ENCODE results near the gene OR52D1. TPM values are rescaled to one million over a fixed set of nuclear protein-coding genes. Genes with fewer than 3 reads are reported as not detected.

The OR52D1 gene
- total RNA-seq, 1 experiment from 2014 or later, result not detected

DNA sequence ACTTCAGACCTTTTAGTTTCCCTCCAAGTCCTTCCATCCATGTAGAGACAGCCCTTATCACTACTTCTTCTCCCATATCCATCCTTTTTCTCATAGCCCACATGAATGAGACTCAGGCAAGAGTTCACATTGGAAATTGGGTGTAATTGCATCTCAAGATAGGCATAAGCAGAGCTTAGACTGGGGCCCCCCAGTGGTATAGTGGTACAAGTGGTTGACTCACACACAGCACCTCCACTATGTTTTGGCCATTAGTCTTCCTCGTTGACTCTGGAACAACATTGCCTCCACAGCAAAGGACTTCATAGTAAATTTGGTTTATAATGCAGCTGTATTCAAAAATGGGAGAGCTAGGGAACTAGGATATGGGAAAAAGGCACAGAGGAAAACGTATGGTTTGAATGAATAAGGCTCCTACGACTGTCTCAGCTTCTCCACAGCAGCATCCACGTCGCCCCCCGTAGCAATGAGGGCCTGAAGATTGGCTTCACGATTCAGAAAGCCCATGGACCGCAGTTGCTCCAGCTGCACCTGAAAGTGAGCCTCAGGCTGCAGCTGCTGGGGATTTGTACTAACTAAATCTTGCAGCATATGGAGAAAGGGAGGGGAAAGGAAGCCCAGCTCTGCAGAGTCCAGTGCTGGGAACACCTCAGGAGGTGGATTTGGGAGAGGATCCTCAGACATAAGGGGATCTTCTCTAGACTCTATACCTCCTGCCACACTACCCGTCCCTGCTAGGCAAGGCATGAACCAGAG, 18.9 kb downstream of the OR52D1 start:
- Histone ChIP-seq H3K9ac (ENCODE audit: low read length) (no peak overlapping the region), H3K4me2 (ENCODE audit: low read length) (no peak overlapping the region), H4K20me1 (ENCODE audit: insufficient read depth) (peaks cover 15% of the 10 kb centered on the region; the same call in 1 of the 2 replicates), H3K4me3 (replicated peaks in 1 of 2; ENCODE audit: low read depth in 1 of 2, low read length in 2 of 2) (no peak overlapping the region), H3K27ac (ENCODE audit: low read depth, low read length) (no peak overlapping the region), H2AFZ (ENCODE audit: low read depth, low read length, poor library complexity, severe bottlenecking) (no peak overlapping the region), H3K79me2 (ENCODE audit: insufficient read depth, low read length) (peaks cover 31% of the 10 kb centered on the region), H3K9me2 (ENCODE audit: insufficient read depth) (no peaks in the 10 kb centered on the region), H3K4me1 (ENCODE audit: control insufficient read depth in 1 of 2, insufficient read depth in 2 of 2, low read length in 2 of 2) (peaks cover 10 to 32% of the 10 kb centered on the region in 2 experiments), H3K27me3 (ENCODE audit: insufficient read depth, low read length) (peaks cover 6% of the 10 kb centered on the region; the same call in 1 of the 2 replicates), H3K9me3 (ENCODE audit: control insufficient read depth in 1 of 2, insufficient read depth in 1 of 2, low read depth in 1 of 2, low read length in 2 of 2) (no peaks in the 10 kb centered on the region), H3K36me3 (ENCODE audit: control insufficient read depth in 1 of 2, insufficient read depth in 2 of 2, low read length in 2 of 2) (peaks cover 0 to 25% of the 10 kb centered on the region in 2 experiments; a peak in 2 of 4 replicates)
- DNase-seq (ENCODE audit: low read depth, low spot score) (no peak), ATAC-seq (no peak)
- TF ChIP-seq, protein P1, sequence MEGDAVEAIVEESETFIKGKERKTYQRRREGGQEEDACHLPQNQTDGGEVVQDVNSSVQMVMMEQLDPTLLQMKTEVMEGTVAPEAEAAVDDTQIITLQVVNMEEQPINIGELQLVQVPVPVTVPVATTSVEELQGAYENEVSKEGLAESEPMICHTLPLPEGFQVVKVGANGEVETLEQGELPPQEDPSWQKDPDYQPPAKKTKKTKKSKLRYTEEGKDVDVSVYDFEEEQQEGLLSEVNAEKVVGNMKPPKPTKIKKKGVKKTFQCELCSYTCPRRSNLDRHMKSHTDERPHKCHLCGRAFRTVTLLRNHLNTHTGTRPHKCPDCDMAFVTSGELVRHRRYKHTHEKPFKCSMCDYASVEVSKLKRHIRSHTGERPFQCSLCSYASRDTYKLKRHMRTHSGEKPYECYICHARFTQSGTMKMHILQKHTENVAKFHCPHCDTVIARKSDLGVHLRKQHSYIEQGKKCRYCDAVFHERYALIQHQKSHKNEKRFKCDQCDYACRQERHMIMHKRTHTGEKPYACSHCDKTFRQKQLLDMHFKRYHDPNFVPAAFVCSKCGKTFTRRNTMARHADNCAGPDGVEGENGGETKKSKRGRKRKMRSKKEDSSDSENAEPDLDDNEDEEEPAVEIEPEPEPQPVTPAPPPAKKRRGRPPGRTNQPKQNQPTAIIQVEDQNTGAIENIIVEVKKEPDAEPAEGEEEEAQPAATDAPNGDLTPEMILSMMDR (IDR thresholded peaks at IDR 0.05 in 2 of 3, conservative IDR thresholded peaks at IDR 0.05 in 1 of 3; ENCODE audit: borderline replicate concordance in 1 of 3, insufficient read depth in 1 of 3, low read depth in 2 of 3, low read length in 2 of 3), result peak in 2 of 3 experiments; percentile 25 to 35; a peak in 2 of 6 replicates
- no peak for TF ChIP-seq ZNF274 (IDR thresholded peaks at IDR 0.05; ENCODE audit: low read depth, low read length)
- CTCF ChIA-PET, result interaction anchor here (0.6 kb wide), 1 partner anchor 193 kb away, joined by 4 read pairs; no protein-coding TSS in a partner anchor
- POLR2A ChIA-PET, result no interaction called here
- RAD21 ChIA-PET (ENCODE audit: low non-redundant PET in 1 of 2, low total read pairs in 2 of 2, uncharacterized antibody in 2 of 2, unreplicated experiment in 2 of 2), result no interaction called here
- intact Hi-C loops (cut with micrococcal nuclease), result no loop called here
- no TSS peak for BruUV-seq (replicated peaks)

DNA sequence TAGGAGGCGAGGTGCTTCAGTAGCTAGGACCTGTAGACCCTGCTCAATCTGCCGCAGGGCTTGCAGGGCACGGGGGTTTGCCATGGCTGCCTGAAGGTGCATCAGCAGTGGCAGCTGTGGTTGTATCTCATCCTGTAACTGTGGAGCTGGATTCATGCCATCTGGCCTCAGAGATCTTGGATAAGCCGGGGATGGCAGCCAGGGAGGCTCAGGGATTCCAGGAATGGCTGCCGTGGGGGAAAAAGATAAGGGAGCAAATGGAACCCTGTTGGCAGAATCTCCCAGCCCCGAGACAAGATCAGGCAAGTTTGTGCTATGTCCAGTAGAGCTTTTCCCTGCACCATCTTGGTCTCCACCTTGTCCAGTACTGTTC, 19.4 kb downstream of the OR52D1 start:
- intact Hi-C loops (cut with micrococcal nuclease), result no loop called here
- H2AFZ ChIP-seq (ENCODE audit: low read depth, low read length, poor library complexity, severe bottlenecking), result no peak overlapping the region
- ATAC-seq (no peak), DNase-seq (ENCODE audit: low read depth, low spot score) (no peak)
- BruUV-seq (replicated peaks), result no TSS peak
- H3K4me2 ChIP-seq (ENCODE audit: low read length), result no peak overlapping the region
- H3K4me1 ChIP-seq (ENCODE audit: control insufficient read depth in 1 of 2, insufficient read depth in 2 of 2, low read length in 2 of 2), result peaks cover 10 to 26% of the 10 kb centered on the region in 2 experiments
- H3K27ac ChIP-seq (ENCODE audit: low read depth, low read length), result no peak overlapping the region
- H3K27me3 ChIP-seq (ENCODE audit: insufficient read depth, low read length), result peaks cover 6% of the 10 kb centered on the region; the same call in 1 of the 2 replicates
- H3K4me3 ChIP-seq (replicated peaks in 1 of 2; ENCODE audit: low read depth in 1 of 2, low read length in 2 of 2), result no peak overlapping the region
- H3K36me3 ChIP-seq (ENCODE audit: control insufficient read depth in 1 of 2, insufficient read depth in 2 of 2, low read length in 2 of 2), result peaks cover 0 to 20% of the 10 kb centered on the region in 2 experiments; a peak in 2 of 4 replicates
- peaks cover 9% of the 10 kb centered on the region; the same call in 1 of the 2 replicates for H4K20me1 ChIP-seq (ENCODE audit: insufficient read depth)
- peaks cover 26% of the 10 kb centered on the region for H3K79me2 ChIP-seq (ENCODE audit: insufficient read depth, low read length)
- ChIA-PET CTCF (no interaction called here), POLR2A (no interaction called here), RAD21 (ENCODE audit: low non-redundant PET in 1 of 2, low total read pairs in 2 of 2, uncharacterized antibody in 2 of 2, unreplicated experiment in 2 of 2) (no interaction called here)
- H3K9ac ChIP-seq (ENCODE audit: low read length), result no peak overlapping the region
- H3K9me2 ChIP-seq (ENCODE audit: insufficient read depth), result no peaks in the 10 kb centered on the region
- H3K9me3 ChIP-seq (ENCODE audit: control insufficient read depth in 1 of 2, insufficient read depth in 1 of 2, low read depth in 1 of 2, low read length in 2 of 2), result no peaks in the 10 kb centered on the region
- no peak for TF ChIP-seq SRF (IDR thresholded peaks at IDR 0.05; ENCODE audit: low read depth)
- no peak for TF ChIP-seq ZFX (IDR thresholded peaks at IDR 0.05)
- TF ChIP-seq RAD21 (IDR thresholded peaks at IDR 0.05; ENCODE audit: low read depth), result no peak
- TF ChIP-seq EGR1 (IDR thresholded peaks at IDR 0.05; ENCODE audit: low read depth), result no peak
- TF ChIP-seq, protein P2, sequence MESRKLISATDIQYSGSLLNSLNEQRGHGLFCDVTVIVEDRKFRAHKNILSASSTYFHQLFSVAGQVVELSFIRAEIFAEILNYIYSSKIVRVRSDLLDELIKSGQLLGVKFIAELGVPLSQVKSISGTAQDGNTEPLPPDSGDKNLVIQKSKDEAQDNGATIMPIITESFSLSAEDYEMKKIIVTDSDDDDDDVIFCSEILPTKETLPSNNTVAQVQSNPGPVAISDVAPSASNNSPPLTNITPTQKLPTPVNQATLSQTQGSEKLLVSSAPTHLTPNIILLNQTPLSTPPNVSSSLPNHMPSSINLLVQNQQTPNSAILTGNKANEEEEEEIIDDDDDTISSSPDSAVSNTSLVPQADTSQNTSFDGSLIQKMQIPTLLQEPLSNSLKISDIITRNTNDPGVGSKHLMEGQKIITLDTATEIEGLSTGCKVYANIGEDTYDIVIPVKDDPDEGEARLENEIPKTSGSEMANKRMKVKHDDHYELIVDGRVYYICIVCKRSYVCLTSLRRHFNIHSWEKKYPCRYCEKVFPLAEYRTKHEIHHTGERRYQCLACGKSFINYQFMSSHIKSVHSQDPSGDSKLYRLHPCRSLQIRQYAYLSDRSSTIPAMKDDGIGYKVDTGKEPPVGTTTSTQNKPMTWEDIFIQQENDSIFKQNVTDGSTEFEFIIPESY (IDR thresholded peaks at IDR 0.05; ENCODE audit: extremely low read depth, insufficient replicate concordance, low read length), result no peak
- TF ChIP-seq ZNF274 (IDR thresholded peaks at IDR 0.05; ENCODE audit: low read depth, low read length), result no peak
- TF ChIP-seq, protein P3, sequence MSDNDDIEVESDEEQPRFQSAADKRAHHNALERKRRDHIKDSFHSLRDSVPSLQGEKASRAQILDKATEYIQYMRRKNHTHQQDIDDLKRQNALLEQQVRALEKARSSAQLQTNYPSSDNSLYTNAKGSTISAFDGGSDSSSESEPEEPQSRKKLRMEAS (IDR thresholded peaks at IDR 0.05), result no peak
- TF ChIP-seq TCF7L2 (IDR thresholded peaks at IDR 0.05; ENCODE audit: borderline replicate concordance, extremely low read depth, insufficient read depth, insufficient read length), result no peak
- TF ChIP-seq SIN3A (IDR thresholded peaks at IDR 0.05; ENCODE audit: low read depth), result no peak
- no peak for TF ChIP-seq ELF1 (IDR thresholded peaks at IDR 0.05; ENCODE audit: borderline replicate concordance, low read depth)
- no peak for TF ChIP-seq FOSL1 (IDR thresholded peaks at IDR 0.05; ENCODE audit: low read depth)
- TF ChIP-seq SP1 (IDR thresholded peaks at IDR 0.05; ENCODE audit: low read depth), result no peak

Measured in HCT116 (cell line).